ENCODE results near the gene CDH13.

Gene CDH13

DNA sequence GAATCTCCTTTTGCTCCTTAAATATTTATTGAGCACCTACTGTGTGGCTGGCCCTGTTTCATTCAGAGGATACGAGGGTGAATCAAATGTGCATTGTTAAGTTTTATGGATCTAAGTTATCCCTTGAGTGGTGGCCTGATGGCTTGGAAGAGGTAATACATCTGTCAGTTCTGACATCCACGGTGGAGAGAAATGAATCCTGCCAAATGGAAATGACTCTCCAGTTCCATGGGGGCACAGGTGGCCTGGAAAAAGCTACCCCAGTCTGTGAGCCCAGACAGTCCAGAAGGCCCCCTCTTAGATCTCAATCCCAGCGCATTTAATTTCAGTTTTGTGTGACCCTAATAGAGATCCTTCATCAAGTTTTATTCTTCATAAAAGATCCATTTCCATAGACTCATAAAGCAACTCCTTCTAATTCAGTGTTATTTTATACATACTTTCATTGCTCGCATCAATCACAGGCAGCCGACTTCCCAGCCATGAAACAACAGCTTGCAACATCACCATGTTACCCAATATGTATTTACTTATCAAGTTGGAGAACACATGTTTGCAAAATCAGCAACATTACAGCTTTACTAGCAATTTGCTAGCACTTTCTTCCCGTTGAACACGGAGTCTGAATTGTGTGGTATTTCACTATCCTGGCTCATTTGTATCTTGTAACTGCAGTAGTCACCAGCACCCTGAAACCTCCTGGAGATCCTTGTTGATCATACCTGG, 846.2 kb downstream of the CDH13 start:
- no peaks in the 10 kb centered on the region for H3K4me1 ChIP-seq (ENCODE audit: control insufficient read depth, insufficient read depth, low read length)
- H3K9ac ChIP-seq (ENCODE audit: low read length in 2 of 2), result no peak overlapping the region
- no peaks in the 10 kb centered on the region for H3K27me3 ChIP-seq (ENCODE audit: control insufficient read depth in 1 of 2, insufficient read depth in 2 of 2, low read length in 2 of 2)
- no peaks in the 10 kb centered on the region for H3K9me3 ChIP-seq (ENCODE audit: control insufficient read depth in 2 of 2, low read length in 2 of 2)
- H3K4me3 ChIP-seq (ENCODE audit: low read length in 2 of 2), result no peak overlapping the region
- H3K36me3 ChIP-seq (ENCODE audit: control insufficient read depth in 2 of 2, insufficient read depth in 2 of 2, low read length in 2 of 2), result no peaks in the 10 kb centered on the region
- no peak overlapping the region for H3K27ac ChIP-seq (ENCODE audit: low read length)

DNA sequence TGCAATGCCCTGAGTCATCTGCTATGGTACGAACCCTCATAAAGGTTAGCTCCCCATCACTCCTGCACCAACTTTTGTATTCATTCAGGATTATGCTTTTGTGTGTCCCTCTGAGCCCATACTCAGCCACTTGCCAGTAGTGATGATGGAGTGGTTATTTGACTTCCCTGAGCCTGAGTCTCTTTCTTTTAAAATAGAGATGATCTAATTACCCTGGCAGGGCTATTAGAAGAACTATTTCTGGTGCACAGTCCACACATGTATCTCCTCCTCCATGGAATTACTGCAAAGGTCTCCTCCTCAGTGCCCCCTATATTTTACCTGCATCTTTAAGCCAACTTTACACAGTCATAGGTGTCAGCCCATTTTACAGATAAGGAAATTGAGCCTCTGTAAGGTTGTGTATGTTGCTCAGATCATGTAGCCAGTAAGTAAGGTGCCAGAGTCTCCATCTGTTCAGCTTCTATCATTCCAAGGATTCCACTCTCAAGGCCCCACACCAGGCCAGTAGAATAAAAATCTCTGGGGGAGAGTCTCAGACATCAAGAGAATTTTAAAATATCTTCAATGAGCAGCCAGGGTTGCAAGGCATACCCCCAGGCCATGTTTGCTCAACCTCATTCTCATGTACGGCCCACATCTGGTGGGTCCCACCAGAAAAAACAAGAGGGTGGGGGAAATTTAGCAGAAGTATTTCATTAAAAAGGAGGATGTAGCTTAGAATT, 847.3 kb downstream of the CDH13 start:
- no peaks in the 10 kb centered on the region for H3K4me1 ChIP-seq (ENCODE audit: control insufficient read depth, insufficient read depth, low read length)
- no peaks in the 10 kb centered on the region for H3K36me3 ChIP-seq (ENCODE audit: control insufficient read depth in 2 of 2, insufficient read depth in 2 of 2, low read length in 2 of 2)
- no peak overlapping the region for H3K27ac ChIP-seq (ENCODE audit: low read length)
- H3K27me3 ChIP-seq (ENCODE audit: control insufficient read depth in 1 of 2, insufficient read depth in 2 of 2, low read length in 2 of 2), result no peaks in the 10 kb centered on the region
- H3K9me3 ChIP-seq (ENCODE audit: control insufficient read depth in 2 of 2, low read length in 2 of 2), result no peaks in the 10 kb centered on the region
- H3K9ac ChIP-seq (ENCODE audit: low read length in 2 of 2), result no peak overlapping the region
- H3K4me3 ChIP-seq (ENCODE audit: low read length in 2 of 2), result no peak overlapping the region

DNA sequence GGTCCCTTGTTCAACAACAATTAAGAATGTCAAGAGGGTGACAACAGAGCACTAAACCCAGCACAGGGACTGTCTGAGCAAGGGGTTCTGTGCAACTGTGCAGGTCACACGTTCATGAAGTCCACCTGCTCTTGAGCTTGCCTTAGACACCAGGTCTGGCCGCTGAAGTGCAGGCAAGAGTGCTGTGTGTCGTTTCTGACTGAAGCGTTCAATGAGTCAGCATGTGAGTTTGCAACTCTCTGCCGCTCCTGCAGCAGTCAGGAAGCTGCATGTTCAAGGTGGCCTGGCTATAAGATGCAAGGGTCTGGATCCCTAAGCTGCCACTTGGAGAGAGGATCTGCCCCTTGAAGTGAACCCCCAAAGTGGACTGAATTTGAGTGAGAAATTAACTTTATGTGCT, 848.3 kb downstream of the CDH13 start:
- Histone ChIP-seq H3K36me3 (ENCODE audit: control insufficient read depth in 2 of 2, insufficient read depth in 2 of 2, low read length in 2 of 2) (no peaks in the 10 kb centered on the region), H3K9me3 (ENCODE audit: control insufficient read depth in 2 of 2, low read length in 2 of 2) (no peaks in the 10 kb centered on the region), H3K9ac (ENCODE audit: low read length in 2 of 2) (no peak overlapping the region), H3K27ac (ENCODE audit: low read length) (no peak overlapping the region), H3K4me1 (ENCODE audit: control insufficient read depth, insufficient read depth, low read length) (no peaks in the 10 kb centered on the region), H3K4me3 (ENCODE audit: low read length in 2 of 2) (no peak overlapping the region), H3K27me3 (ENCODE audit: control insufficient read depth in 1 of 2, insufficient read depth in 2 of 2, low read length in 2 of 2) (no peaks in the 10 kb centered on the region)

DNA sequence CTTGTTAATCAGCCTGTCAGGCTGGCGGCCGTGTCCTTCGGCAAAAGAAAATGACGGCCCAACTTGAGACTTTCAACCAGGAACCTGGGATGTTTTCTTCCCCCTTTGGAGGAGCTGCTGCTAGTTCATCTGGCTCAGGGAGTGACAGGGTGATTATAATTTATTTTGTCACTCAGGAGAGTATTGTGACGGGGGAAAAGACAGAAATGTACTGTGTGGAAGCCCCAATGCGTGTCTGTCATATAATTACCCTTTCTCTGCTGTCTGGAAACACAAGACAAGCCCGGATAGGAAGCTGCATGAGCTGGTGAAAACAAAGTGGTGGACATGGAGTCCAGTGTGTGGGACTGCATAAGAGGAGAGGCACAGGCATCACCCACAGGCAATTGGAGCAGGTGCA, 854.8 kb downstream of the CDH13 start:
- no peaks in the 10 kb centered on the region for H3K9me3 ChIP-seq (ENCODE audit: control insufficient read depth in 2 of 2, low read length in 2 of 2)
- no peak overlapping the region for H3K27ac ChIP-seq (ENCODE audit: low read length)
- H3K27me3 ChIP-seq (ENCODE audit: control insufficient read depth in 1 of 2, insufficient read depth in 2 of 2, low read length in 2 of 2), result no peaks in the 10 kb centered on the region
- H3K4me1 ChIP-seq (ENCODE audit: control insufficient read depth, insufficient read depth, low read length), result no peaks in the 10 kb centered on the region
- no peak overlapping the region for H3K4me3 ChIP-seq (ENCODE audit: low read length in 2 of 2)
- H3K9ac ChIP-seq (ENCODE audit: low read length in 2 of 2), result no peak overlapping the region
- H3K36me3 ChIP-seq (ENCODE audit: control insufficient read depth in 2 of 2, insufficient read depth in 2 of 2, low read length in 2 of 2), result no peaks in the 10 kb centered on the region

DNA sequence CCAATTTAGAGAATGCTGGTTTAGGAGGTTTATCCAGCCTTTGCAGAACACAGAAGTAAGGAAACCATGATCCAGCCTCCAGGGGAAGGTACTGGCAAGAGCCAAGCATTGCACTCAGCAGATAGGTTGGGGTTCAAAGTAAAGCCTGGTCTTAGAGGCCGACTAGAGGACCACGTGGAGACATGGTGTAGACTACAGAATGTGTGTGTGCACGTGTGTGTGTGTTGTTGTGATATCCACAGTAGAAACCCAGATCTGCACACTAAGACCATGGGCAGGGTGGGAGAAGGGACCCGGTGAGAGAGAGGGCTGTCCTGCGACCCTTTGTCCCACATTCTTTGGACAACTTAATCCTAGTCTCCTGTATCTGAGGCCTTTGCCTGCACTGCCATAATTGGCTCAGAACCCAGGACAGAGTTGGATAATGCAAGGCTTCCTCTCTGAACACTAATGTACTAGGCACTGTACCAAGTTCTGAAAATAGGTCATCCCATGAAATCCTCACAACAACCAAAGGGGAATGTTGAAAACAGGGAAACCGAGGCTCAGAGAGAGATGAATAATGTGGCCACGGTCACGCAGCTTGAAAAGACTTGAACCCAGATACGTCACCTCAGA, 855.9 kb downstream of the CDH13 start:
- no peak overlapping the region for H3K4me3 ChIP-seq (ENCODE audit: low read length in 2 of 2)
- H3K9me3 ChIP-seq (ENCODE audit: control insufficient read depth in 2 of 2, low read length in 2 of 2), result no peaks in the 10 kb centered on the region
- no peaks in the 10 kb centered on the region for H3K27me3 ChIP-seq (ENCODE audit: control insufficient read depth in 1 of 2, insufficient read depth in 2 of 2, low read length in 2 of 2)
- H3K9ac ChIP-seq (ENCODE audit: low read length in 2 of 2), result no peak overlapping the region
- H3K36me3 ChIP-seq (ENCODE audit: control insufficient read depth in 2 of 2, insufficient read depth in 2 of 2, low read length in 2 of 2), result peaks cover 0 to 2% of the 10 kb centered on the region in 2 donors
- no peak overlapping the region for H3K27ac ChIP-seq (ENCODE audit: low read length)
- no peaks in the 10 kb centered on the region for H3K4me1 ChIP-seq (ENCODE audit: control insufficient read depth, insufficient read depth, low read length)

DNA sequence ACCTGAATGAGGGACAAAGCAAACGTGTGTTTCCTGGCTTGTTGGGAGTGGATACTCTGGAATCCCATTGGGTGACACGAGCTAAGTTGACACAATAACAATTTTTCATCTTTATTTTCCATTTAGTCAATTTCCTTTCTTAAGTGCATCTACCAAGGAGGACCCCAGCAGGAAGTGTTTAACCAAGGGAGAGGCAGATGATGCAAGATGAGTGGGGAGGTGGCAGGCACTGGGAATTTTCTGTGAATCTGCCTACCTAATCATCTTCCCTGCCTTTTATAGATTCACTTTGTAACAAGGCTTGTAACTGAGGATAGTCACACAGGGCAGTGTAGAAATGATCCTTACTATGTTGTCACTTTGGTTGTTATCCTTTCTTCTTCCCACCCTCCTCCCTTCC, 863.3 kb downstream of the CDH13 start:
- no peaks in the 10 kb centered on the region for H3K9me3 ChIP-seq (ENCODE audit: control insufficient read depth in 2 of 2, low read length in 2 of 2)

DNA sequence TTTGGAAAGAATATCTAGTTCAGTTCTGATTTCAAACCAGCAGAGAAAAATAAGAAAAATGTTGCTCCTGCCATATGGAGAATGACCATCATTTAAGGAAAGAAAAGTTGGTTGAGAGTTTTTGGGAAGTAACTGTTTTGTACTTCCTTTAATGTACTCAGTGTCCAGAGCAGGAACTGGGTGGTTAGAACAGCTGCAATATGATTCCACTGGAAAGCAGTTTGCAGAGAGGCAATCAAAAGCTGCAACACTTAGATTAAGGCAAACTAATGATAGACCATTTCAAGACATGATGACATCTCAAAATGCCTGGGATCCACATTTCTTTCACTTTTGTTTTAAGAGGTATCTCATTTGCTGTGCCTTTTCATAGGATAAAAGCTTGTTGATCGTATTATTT, 867.7 kb downstream of the CDH13 start:
- H3K4me1 ChIP-seq (ENCODE audit: control insufficient read depth, insufficient read depth, low read length), result no peaks in the 10 kb centered on the region
- no peaks in the 10 kb centered on the region for H3K9me3 ChIP-seq (ENCODE audit: control insufficient read depth in 2 of 2, low read length in 2 of 2)
- H3K9ac ChIP-seq (ENCODE audit: low read length in 2 of 2), result no peak overlapping the region
- H3K4me3 ChIP-seq (ENCODE audit: low read length in 2 of 2), result no peak overlapping the region
- H3K36me3 ChIP-seq (ENCODE audit: control insufficient read depth in 2 of 2, insufficient read depth in 2 of 2, low read length in 2 of 2), result no peaks in the 10 kb centered on the region
- H3K27me3 ChIP-seq (ENCODE audit: control insufficient read depth in 1 of 2, insufficient read depth in 2 of 2, low read length in 2 of 2), result no peaks in the 10 kb centered on the region
- no peak overlapping the region for H3K27ac ChIP-seq (ENCODE audit: low read length)

More for the DNA sequence above, 863.3 kb downstream of the CDH13 start:
- Histone ChIP-seq H3K36me3 (ENCODE audit: control insufficient read depth in 2 of 2, insufficient read depth in 2 of 2, low read length in 2 of 2) (peaks cover 0 to 2% of the 10 kb centered on the region in 2 donors), H3K4me1 (ENCODE audit: control insufficient read depth, insufficient read depth, low read length) (no peaks in the 10 kb centered on the region), H3K27me3 (ENCODE audit: control insufficient read depth in 1 of 2, insufficient read depth in 2 of 2, low read length in 2 of 2) (no peaks in the 10 kb centered on the region), H3K9ac (ENCODE audit: low read length in 2 of 2) (no peak overlapping the region), H3K4me3 (ENCODE audit: low read length in 2 of 2) (no peak overlapping the region), H3K27ac (ENCODE audit: low read length) (no peak overlapping the region)

DNA sequence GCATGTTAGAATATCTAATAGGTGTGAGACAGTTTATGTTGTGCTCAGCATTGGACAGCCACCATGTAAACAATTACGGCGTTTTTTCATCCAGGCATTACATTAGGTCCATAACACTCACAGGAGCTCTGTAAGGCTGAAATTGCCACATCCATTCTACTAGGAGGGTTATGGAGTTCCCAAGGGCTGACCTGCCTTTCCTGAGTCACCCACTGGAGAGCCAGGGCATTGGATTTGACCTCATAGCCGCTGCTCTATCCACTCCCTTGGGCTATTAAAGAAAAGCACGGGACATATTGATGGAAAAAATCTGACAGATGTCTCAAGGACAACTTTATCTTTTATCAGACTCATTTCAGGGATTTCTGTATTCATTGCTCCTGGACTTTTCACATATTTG, 874.7 kb downstream of the CDH13 start:
- Histone ChIP-seq H3K4me1 (ENCODE audit: control insufficient read depth, insufficient read depth, low read length) (no peaks in the 10 kb centered on the region), H3K36me3 (ENCODE audit: control insufficient read depth in 2 of 2, insufficient read depth in 2 of 2, low read length in 2 of 2) (no peaks in the 10 kb centered on the region), H3K9me3 (ENCODE audit: control insufficient read depth in 2 of 2, low read length in 2 of 2) (no peaks in the 10 kb centered on the region), H3K27me3 (ENCODE audit: control insufficient read depth in 1 of 2, insufficient read depth in 2 of 2, low read length in 2 of 2) (no peaks in the 10 kb centered on the region), H3K9ac (ENCODE audit: low read length in 2 of 2) (no peak overlapping the region), H3K27ac (ENCODE audit: low read length) (no peak overlapping the region), H3K4me3 (ENCODE audit: low read length in 2 of 2) (no peak overlapping the region)

DNA sequence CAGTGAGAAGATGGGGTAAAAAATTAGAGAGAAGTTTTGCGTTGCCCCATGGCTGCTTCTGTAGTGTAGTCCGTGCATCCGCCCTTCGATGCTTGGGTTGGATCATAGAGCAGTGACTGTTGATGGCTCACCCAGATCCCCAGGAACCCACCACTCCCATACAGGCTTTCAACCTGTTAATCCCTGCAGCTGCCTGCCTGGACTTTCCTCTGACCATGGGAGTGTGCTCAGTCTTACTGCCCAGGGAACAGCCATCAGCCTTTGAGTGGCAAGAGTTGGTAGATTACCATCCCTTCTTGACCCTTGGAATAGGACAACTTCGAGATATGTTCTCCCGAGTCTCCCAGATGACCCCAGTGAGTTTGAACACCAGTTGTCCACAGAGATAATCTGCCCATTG, 881.5 kb downstream of the CDH13 start:
- H3K36me3 ChIP-seq (ENCODE audit: control insufficient read depth in 2 of 2, insufficient read depth in 2 of 2, low read length in 2 of 2), result no peaks in the 10 kb centered on the region

DNA sequence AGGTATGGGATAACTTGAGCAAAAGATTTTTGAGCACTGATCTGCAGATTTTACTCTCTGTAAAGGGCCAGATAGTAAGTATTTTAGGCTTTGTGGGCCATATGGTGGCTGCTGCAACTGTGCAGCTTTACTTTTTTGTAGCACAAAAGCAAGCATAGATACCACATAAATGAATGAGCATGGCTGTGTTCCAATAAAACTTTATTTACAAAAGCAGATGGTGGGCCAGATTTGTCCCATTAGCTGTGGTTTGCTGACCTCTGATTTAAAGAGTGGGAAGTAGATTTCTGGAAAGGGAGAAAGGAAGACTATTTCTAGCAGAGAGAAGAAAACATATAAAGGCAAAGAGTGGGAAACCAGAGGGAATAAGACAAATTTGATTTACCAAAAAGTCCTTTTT, 882.5 kb downstream of the CDH13 start:
- Histone ChIP-seq H3K27me3 (ENCODE audit: control insufficient read depth in 1 of 2, insufficient read depth in 2 of 2, low read length in 2 of 2) (no peaks in the 10 kb centered on the region), H3K9me3 (ENCODE audit: control insufficient read depth in 2 of 2, low read length in 2 of 2) (no peaks in the 10 kb centered on the region), H3K4me1 (ENCODE audit: control insufficient read depth, insufficient read depth, low read length) (no peaks in the 10 kb centered on the region), H3K9ac (ENCODE audit: low read length in 2 of 2) (no peak overlapping the region), H3K36me3 (ENCODE audit: control insufficient read depth in 2 of 2, insufficient read depth in 2 of 2, low read length in 2 of 2) (no peaks in the 10 kb centered on the region), H3K4me3 (ENCODE audit: low read length in 2 of 2) (no peak overlapping the region), H3K27ac (ENCODE audit: low read length) (no peak overlapping the region)

More for the DNA sequence above, 881.5 kb downstream of the CDH13 start:
- Histone ChIP-seq H3K9ac (ENCODE audit: low read length in 2 of 2) (no peak overlapping the region), H3K4me3 (ENCODE audit: low read length in 2 of 2) (no peak overlapping the region), H3K4me1 (ENCODE audit: control insufficient read depth, insufficient read depth, low read length) (no peaks in the 10 kb centered on the region), H3K9me3 (ENCODE audit: control insufficient read depth in 2 of 2, low read length in 2 of 2) (no peaks in the 10 kb centered on the region), H3K27ac (ENCODE audit: low read length) (no peak overlapping the region), H3K27me3 (ENCODE audit: control insufficient read depth in 1 of 2, insufficient read depth in 2 of 2, low read length in 2 of 2) (no peaks in the 10 kb centered on the region)

DNA sequence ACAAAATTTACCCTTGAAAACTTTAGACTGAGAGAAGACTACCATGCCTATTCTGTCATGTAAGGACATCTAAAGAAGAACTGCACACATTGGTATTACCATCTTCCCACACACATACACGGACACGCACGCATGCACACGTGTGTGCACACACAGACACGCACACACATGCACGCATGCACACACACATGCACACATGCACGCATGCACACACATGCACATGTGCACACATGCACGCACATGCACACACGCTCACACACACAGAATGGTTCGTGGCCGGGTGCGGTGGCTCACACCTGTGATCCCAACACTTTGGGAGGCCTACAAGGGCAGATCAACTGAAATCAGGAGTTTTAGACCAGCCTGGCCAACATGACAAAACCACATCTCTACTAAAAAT, 884.1 kb downstream of the CDH13 start:
- H3K9ac ChIP-seq (ENCODE audit: low read length in 2 of 2), result no peak overlapping the region
- no peaks in the 10 kb centered on the region for H3K27me3 ChIP-seq (ENCODE audit: control insufficient read depth in 1 of 2, insufficient read depth in 2 of 2, low read length in 2 of 2)
- no peaks in the 10 kb centered on the region for H3K4me1 ChIP-seq (ENCODE audit: control insufficient read depth, insufficient read depth, low read length)
- H3K4me3 ChIP-seq (ENCODE audit: low read length in 2 of 2), result no peak overlapping the region
- no peaks in the 10 kb centered on the region for H3K9me3 ChIP-seq (ENCODE audit: control insufficient read depth in 2 of 2, low read length in 2 of 2)
- H3K27ac ChIP-seq (ENCODE audit: low read length), result no peak overlapping the region
- no peaks in the 10 kb centered on the region for H3K36me3 ChIP-seq (ENCODE audit: control insufficient read depth in 2 of 2, insufficient read depth in 2 of 2, low read length in 2 of 2)
